ENCODE measurements around the gene PLPPR1. TPM values are rescaled to one million over a fixed set of nuclear protein-coding genes. Genes with fewer than 3 reads are reported as not detected.

Gene PLPPR1
- total RNA-seq, 4 donors from 2014 or later = not detected

DNA sequence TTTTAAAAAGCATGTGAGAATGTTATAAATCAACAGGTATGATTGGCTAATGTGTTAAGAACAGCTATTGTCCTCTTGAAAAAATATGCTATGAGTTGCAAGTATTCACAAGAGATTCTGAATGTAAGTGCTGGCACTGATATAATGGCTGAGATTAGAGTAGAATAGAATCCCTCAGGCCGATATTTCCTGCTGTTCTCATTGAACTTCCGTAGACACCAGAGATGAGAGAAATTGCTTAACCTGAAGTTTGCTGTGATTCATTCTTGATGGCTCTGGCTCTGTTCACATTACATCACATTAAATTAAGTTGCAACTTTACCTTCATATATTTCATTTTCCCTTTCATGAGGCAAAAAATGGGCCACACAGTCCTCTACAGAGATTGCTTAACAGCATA lies 241.8 kb downstream of the PLPPR1 start:
- TF ChIP-seq, protein P1, sequence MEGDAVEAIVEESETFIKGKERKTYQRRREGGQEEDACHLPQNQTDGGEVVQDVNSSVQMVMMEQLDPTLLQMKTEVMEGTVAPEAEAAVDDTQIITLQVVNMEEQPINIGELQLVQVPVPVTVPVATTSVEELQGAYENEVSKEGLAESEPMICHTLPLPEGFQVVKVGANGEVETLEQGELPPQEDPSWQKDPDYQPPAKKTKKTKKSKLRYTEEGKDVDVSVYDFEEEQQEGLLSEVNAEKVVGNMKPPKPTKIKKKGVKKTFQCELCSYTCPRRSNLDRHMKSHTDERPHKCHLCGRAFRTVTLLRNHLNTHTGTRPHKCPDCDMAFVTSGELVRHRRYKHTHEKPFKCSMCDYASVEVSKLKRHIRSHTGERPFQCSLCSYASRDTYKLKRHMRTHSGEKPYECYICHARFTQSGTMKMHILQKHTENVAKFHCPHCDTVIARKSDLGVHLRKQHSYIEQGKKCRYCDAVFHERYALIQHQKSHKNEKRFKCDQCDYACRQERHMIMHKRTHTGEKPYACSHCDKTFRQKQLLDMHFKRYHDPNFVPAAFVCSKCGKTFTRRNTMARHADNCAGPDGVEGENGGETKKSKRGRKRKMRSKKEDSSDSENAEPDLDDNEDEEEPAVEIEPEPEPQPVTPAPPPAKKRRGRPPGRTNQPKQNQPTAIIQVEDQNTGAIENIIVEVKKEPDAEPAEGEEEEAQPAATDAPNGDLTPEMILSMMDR (IDR thresholded peaks at IDR 0.05; ENCODE audit: low read depth) = no peak

DNA sequence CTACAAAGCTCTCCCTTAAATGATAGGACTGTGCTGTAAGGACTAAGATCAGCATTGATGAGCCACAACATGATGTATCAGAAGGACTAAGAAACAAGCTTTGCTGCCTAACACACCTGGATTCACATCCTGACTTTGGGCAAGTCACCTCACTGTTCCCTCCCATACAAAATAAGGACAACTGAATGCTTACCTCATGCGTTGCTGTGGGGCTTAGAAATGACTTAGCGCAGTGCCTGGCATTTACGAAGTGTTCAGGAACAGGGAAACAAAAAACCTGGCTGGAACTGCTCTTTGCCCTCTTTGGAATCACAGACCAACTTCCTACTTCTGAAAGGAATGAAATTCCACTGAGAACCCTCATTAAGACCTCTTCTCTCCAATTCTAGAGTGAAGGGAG lies 242.6 kb downstream of the PLPPR1 start:
- TF ChIP-seq, protein P1 (IDR thresholded peaks at IDR 0.05; ENCODE audit: low read depth) = no peak

DNA sequence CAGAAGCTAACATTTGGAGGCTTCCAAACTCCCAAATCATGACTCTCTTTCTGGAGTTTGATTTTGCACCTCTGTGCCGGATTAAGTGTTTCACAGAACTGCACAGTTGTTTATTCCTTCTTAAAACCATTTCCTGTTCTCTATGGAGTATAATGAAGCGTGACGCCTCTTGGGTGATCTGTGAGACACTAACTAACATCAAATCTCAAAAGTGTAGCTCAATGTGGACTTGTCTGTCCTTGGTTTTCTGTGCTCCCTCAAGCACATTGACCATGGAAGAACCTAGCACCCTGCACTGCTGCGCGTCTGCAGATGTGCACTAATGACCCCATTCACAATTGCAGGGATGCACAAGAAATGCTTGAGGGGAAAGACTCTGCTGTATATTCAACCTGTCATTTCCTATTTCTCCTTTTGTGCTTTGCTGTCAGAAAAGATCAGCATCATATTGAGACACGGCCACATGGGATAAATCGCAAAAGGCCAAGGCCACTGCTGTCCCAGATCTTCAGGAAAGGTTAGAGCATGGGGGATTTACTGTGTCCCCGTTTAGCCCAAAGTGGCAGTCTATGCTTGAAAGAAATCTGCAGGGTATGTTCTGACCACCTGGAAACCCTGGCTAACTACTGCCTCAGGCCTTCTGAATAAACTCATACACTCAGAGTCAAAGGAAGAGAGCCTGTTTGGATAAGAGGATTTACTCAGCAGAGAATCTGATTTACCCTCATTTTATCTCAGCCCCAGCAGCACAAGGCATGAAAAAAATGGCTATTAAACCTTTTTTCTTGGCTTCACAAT lies 246.6 kb downstream of the PLPPR1 start:
- TF ChIP-seq, protein P1 (IDR thresholded peaks at IDR 0.05; ENCODE audit: low read depth) = no peak

GRCh38 chr9:101275769-101276250 lies 247.3 kb downstream of the PLPPR1 start:
- TF ChIP-seq, protein P1 (IDR thresholded peaks at IDR 0.05; ENCODE audit: low read depth) = no peak

GRCh38 chr9:101299901-101300300 lies 271.4 kb downstream of the PLPPR1 start:
- TF ChIP-seq, protein P1 (IDR thresholded peaks at IDR 0.05; ENCODE audit: low read depth) = no peak

GRCh38 chr9:101307051-101307450 lies 278.5 kb downstream of the PLPPR1 start:
- TF ChIP-seq, protein P1 (IDR thresholded peaks at IDR 0.05; ENCODE audit: low read depth) = no peak

- TF ChIP-seq, protein P1 (IDR thresholded peaks at IDR 0.05; ENCODE audit: low read depth) = no peak
Measured at GRCh38 chr9:101307524-101308213, 279.1 kb downstream of the PLPPR1 start.
